Measurements from ENCODE around the gene APOBEC2.

- TF ChIP-seq ATF3 (IDR thresholded peaks at IDR 0.05), result no peak
- no peak for TF ChIP-seq CTCF (IDR thresholded peaks at IDR 0.05 in 2 of 3, conservative IDR thresholded peaks at IDR 0.05 in 1 of 3; ENCODE audit: borderline replicate concordance in 1 of 3, insufficient read depth in 1 of 3, low read depth in 2 of 3, low read length in 2 of 3)
- no peak for TF ChIP-seq POLR2A (IDR thresholded peaks at IDR 0.05; ENCODE audit: borderline replicate concordance, extremely low read depth, insufficient read depth, insufficient read length)
- TF ChIP-seq POLR2AphosphoS5 (IDR thresholded peaks at IDR 0.05; ENCODE audit: low read depth, low read length), result no peak
- TF ChIP-seq ZBTB33 (IDR thresholded peaks at IDR 0.05; ENCODE audit: extremely low read depth, insufficient replicate concordance, low read length), result no peak
- no peak for TF ChIP-seq ZFX (IDR thresholded peaks at IDR 0.05)
- TF ChIP-seq SIN3A (IDR thresholded peaks at IDR 0.05; ENCODE audit: low read depth), result no peak
- TF ChIP-seq REST (IDR thresholded peaks at IDR 0.05; ENCODE audit: low read depth), result no peak
These were observed 25.1 kb downstream of the APOBEC2 start for GRCh38 chr6:41078101-41078500.
